ENCODE results near the gene SPPL2B.
"Not testable (repeated sequence)": the region's sequence is repeated elsewhere in the genome, so short reads cannot be mapped to it uniquely, and the experiment has no call there.

The SPPL2B gene

DNA sequence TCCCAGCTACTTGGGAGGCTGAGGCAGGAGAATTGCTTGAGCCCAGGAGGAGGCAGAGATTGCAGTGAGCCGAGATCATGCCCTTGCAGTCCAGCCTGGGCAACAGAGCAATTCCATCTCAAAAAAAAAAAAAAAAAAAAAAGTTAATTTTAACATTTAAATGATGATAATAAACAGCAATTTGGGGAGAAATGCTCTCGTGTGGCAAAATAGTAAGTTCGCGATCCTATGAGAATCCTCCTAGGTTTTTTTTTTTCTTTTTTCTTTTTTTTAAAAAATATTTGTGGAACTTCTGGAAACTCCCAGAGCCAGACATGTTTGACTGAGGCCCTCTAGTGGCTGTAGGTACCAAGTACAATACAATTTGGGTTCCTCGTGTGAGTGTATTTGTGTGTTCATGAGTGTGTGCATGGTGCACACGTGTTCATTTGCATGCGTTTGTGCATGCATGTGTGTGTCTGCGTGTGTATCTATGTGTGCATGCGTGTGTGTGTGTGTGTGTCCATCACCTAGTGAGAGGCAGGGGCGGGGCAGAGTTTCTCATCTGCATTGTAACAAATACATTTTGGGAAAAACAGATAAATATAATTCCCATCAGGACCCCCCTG, 62.7 kb downstream of the SPPL2B start:
- H3K36me3 ChIP-seq (ENCODE audit: insufficient read depth, low read length) = no peaks in the 10 kb centered on the region
- H3K4me1 ChIP-seq (ENCODE audit: insufficient read depth, low read length) = no peaks in the 10 kb centered on the region
- H3K9ac ChIP-seq (ENCODE audit: low read depth, low read length) = no peak overlapping the region
- WGBS = 6% methylated on average over 4 of the region's 10 CpGs
- no peaks in the 10 kb centered on the region for H3K9me3 ChIP-seq (ENCODE audit: insufficient read depth, low read depth, low read length)
- no peak overlapping the region for H3K4me3 ChIP-seq (ENCODE audit: low read length)
- no peaks in the 10 kb centered on the region for H3K27me3 ChIP-seq (ENCODE audit: insufficient read depth, low read length)
- no peak overlapping the region for H3K27ac ChIP-seq (ENCODE audit: low read depth, low read length)

DNA sequence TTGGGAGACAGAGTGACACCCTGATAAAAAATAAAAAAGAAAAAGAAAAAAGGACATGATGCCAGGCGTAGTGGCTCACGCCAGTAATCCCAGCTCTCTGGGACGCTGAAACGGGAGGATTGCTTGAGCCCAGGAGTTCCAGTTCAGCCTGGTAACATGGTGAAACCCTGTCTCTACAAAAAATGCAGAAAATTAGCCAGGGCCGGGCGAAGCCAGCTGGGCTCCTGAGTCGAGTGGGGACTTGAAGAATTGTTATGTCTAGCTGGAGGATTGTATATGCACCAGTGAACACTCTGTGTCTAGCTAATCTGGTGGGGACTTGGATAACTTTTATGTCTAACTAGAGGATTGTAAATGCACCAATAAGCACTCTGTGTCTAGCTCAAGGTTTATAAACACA, 63.9 kb downstream of the SPPL2B start:
- Histone ChIP-seq H3K36me3 (ENCODE audit: insufficient read depth, low read length) (no peaks in the 10 kb centered on the region), H3K9ac (ENCODE audit: low read depth, low read length) (no peak overlapping the region), H3K4me1 (ENCODE audit: insufficient read depth, low read length) (no peaks in the 10 kb centered on the region), H3K4me3 (ENCODE audit: low read length) (no peak overlapping the region), H3K27me3 (ENCODE audit: insufficient read depth, low read length) (no peaks in the 10 kb centered on the region), H3K9me3 (ENCODE audit: insufficient read depth, low read depth, low read length) (no peaks in the 10 kb centered on the region), H3K27ac (ENCODE audit: low read depth, low read length) (no peak overlapping the region)
- 77% methylated on average over 7 of the region's 7 CpGs for WGBS

DNA sequence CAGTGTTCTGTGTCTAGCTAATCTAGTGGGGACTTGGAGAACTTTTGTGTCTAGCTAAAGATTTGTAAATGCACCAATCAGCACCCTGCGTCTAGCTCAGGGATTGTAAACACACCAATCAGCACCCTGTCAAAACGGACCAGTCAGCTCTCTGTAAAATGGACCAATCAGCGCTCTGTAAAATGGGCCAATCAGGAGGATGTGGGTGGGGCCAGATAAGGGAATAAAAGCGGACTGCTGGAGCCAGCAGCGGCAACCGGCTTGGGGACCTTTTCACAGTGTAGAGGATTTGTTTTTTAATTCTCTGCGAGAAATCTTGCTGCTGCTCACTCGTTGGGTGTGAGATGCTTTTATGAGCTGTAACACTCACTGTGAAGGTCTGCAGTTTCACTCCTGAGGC, 64.4 kb downstream of the SPPL2B start:
- not testable (repeated sequence) for H3K36me3 ChIP-seq (ENCODE audit: insufficient read depth, low read length); H3K4me3 ChIP-seq (ENCODE audit: low read length); H3K4me1 ChIP-seq (ENCODE audit: insufficient read depth, low read length); H3K27me3 ChIP-seq (ENCODE audit: insufficient read depth, low read length); H3K27ac ChIP-seq (ENCODE audit: low read depth, low read length); H3K9ac ChIP-seq (ENCODE audit: low read depth, low read length); H3K9me3 ChIP-seq (ENCODE audit: insufficient read depth, low read depth, low read length)
- 81% methylated on average over 8 of the region's 8 CpGs for WGBS

DNA sequence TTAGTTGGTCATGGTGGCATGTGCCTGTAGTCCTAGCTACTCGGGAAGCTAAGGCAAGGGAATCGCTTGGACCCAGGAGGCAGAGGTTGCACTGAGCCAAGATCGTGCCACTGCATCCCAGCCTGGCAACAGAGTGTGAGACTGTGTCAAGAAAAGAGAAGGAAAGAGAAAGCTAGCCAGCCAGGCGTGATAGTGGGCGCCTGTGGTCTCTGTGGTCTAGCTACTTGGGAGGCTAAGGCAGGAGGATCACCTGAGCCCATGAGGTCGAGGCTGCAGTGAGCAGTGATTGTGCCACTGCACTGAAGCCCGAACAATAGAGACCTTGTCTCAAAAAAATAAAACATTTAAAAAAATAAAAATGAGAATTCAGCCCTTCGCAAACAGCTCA, 65.6 kb downstream of the SPPL2B start:
- Histone ChIP-seq H3K9ac (ENCODE audit: low read depth, low read length) (no peak overlapping the region), H3K4me1 (ENCODE audit: insufficient read depth, low read length) (no peaks in the 10 kb centered on the region), H3K36me3 (ENCODE audit: insufficient read depth, low read length) (no peaks in the 10 kb centered on the region), H3K4me3 (ENCODE audit: low read length) (no peak overlapping the region), H3K9me3 (ENCODE audit: insufficient read depth, low read depth, low read length) (no peaks in the 10 kb centered on the region), H3K27me3 (ENCODE audit: insufficient read depth, low read length) (no peaks in the 10 kb centered on the region), H3K27ac (ENCODE audit: low read depth, low read length) (no peak overlapping the region)
- WGBS = 93% methylated on average over 7 of the region's 8 CpGs

DNA sequence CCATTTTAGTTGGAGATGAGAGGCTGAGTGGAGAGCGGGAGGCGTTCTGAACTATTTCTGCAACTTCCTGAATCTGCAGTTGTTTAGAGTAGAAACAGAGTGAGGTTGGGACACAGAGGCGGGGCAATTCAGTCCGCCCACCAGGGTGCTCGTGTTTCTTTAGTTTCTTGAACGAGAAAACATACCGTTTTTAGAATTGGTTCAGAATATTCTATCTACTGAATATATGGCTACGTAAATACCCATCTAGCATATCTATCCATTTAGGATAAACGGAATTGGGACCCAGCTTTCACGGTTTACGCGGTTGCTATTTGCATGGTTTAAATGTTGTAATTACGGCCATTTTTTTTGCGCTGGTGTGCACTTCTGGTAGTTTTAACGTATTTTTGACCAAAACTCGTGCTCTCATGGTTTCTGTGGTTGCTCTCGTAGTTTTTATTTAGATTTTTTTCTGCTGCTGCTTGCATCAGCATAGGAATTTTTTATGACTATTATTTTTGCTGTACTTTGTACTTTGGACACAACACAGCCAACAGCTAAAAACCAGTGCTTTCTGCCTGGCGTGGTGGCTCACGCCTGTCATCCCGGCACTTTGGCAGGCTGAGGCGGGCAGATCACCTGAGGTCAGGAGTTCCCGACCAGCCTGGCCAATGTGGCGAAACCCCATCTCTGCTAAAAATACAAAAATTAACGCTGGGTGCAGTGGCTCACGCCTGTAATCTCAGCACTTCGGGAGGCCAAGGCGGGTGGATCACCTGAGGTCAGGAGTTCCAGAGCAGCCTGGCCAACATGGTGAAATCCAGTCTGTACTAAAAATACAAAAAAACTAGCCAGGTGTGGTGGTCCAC, 66.2 kb downstream of the SPPL2B start:
- Histone ChIP-seq H3K27me3 (ENCODE audit: insufficient read depth, low read length) (no peaks in the 10 kb centered on the region), H3K27ac (ENCODE audit: low read depth, low read length) (no peak overlapping the region), H3K4me1 (ENCODE audit: insufficient read depth, low read length) (no peaks in the 10 kb centered on the region), H3K9ac (ENCODE audit: low read depth, low read length) (no peak overlapping the region), H3K9me3 (ENCODE audit: insufficient read depth, low read depth, low read length) (no peaks in the 10 kb centered on the region), H3K4me3 (ENCODE audit: low read length) (no peak overlapping the region), H3K36me3 (ENCODE audit: insufficient read depth, low read length) (no peaks in the 10 kb centered on the region)
- WGBS = 91% methylated on average over 25 of the region's 27 CpGs

DNA sequence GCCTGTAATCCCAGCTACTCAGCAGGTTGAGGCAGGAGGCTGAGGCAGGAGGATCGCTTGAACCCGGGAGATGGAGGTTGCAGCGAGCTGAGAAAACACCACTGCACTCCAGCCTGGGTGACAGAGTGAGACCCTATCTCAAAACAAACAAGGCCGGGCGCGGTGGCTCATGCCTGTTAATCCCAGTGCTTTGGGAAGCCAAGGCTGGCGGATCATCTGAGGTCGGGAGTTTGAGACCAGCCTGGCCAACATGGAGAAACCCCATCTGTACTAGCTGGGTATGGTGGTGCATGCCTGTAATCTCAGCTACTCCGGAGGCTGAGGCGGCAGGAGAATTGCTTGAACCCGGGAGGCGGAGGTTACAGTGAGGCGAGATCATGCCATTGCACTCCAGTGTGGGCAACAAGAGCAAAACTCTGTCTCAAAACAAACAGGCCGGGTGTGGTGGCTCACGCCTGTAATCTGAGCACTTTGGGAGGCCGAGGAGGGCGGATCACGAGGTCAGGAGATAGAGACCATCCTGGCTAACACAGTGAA, 66.9 kb downstream of the SPPL2B start:
- not testable (repeated sequence) for H3K36me3 ChIP-seq (ENCODE audit: insufficient read depth, low read length); H3K4me3 ChIP-seq (ENCODE audit: low read length); H3K27ac ChIP-seq (ENCODE audit: low read depth, low read length); H3K9me3 ChIP-seq (ENCODE audit: insufficient read depth, low read depth, low read length); H3K4me1 ChIP-seq (ENCODE audit: insufficient read depth, low read length); H3K27me3 ChIP-seq (ENCODE audit: insufficient read depth, low read length); H3K9ac ChIP-seq (ENCODE audit: low read depth, low read length)
- 93% methylated on average over 18 of the region's 18 CpGs for WGBS

DNA sequence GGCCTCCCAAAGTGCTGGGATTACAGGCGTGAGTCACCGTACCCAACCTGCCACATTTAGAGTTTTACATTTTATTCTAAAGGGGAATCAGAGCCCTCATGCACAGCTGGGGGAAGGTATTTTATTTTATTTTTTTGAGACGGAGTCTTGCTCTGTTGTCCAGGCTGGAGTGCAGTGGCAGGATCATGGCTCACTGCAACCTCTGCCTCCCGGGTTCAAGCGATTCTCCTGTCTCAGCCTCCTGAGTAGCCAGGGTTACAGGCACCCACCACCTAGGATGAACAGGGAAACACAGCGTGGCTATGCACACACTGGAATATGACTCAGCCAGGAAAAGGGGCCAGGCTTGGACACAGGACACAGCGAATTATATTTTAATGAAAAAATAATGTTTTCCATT, 68.7 kb downstream of the SPPL2B start:
- not testable (repeated sequence) for H3K27ac ChIP-seq (ENCODE audit: low read depth, low read length); H3K9me3 ChIP-seq (ENCODE audit: insufficient read depth, low read depth, low read length); H3K9ac ChIP-seq (ENCODE audit: low read depth, low read length); H3K36me3 ChIP-seq (ENCODE audit: insufficient read depth, low read length); H3K4me3 ChIP-seq (ENCODE audit: low read length); H3K4me1 ChIP-seq (ENCODE audit: insufficient read depth, low read length); H3K27me3 ChIP-seq (ENCODE audit: insufficient read depth, low read length)
- WGBS = 95% methylated on average over 7 of the region's 7 CpGs

DNA sequence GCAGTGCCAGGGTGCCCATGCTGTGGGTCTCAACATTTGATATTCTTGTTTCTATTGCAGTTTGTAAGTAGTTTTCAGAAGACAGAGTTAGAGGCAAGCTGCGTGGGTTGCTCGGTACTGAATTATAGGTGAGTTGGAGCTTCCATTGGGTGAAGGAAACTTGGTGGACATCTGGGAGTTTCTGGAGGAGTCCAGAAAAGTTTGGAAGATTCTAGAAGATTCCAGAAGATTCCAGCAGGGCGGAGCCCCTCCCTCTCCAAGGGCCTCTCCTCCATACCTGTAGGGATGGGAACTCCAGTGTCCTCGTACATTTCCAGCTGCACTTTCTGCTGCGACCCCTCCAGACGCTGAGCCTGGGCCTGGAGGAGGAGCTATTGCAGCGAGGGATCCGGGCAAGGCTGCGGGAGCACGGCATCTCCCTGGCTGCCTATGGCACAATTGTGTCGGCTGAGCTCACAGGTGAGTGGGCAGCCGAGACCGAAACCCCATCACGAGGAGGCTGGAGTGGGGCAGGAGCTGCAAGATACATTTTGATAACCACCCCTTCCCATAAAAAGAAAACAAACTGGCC, 70.3 kb downstream of the SPPL2B start:
- 86% methylated on average over 14 of the region's 14 CpGs for WGBS
- Histone ChIP-seq H3K4me1 (ENCODE audit: insufficient read depth, low read length) (no peaks in the 10 kb centered on the region), H3K27ac (ENCODE audit: low read depth, low read length) (no peak overlapping the region), H3K4me3 (ENCODE audit: low read length) (no peak overlapping the region), H3K9ac (ENCODE audit: low read depth, low read length) (no peak overlapping the region), H3K36me3 (ENCODE audit: insufficient read depth, low read length) (no peaks in the 10 kb centered on the region), H3K27me3 (ENCODE audit: insufficient read depth, low read length) (no peaks in the 10 kb centered on the region), H3K9me3 (ENCODE audit: insufficient read depth, low read depth, low read length) (no peaks in the 10 kb centered on the region)

DNA sequence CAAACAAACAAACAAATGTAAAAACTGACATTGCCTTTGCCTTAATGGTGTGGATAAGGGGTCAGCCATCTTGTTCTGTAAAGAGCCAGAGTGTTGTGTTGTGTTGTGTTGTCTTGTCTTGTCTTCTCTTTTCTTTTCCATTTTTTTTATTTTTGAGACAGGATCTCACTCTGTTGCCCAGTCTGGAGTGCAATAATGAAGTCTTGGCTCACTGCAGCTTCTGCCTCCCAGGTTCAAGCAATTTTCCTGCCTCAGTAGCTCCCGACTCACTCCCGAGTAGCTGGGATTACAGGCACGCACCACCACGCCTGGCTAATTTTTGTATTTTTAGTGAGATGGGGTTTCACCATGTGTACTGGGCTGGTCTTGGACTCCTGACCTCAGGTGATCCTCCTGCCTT, 71.1 kb downstream of the SPPL2B start:
- no peak overlapping the region for H3K9ac ChIP-seq (ENCODE audit: low read depth, low read length)
- no peak overlapping the region for H3K27ac ChIP-seq (ENCODE audit: low read depth, low read length)
- no peaks in the 10 kb centered on the region for H3K36me3 ChIP-seq (ENCODE audit: insufficient read depth, low read length)
- H3K27me3 ChIP-seq (ENCODE audit: insufficient read depth, low read length) = no peaks in the 10 kb centered on the region
- H3K4me3 ChIP-seq (ENCODE audit: low read length) = no peak overlapping the region
- H3K9me3 ChIP-seq (ENCODE audit: insufficient read depth, low read depth, low read length) = no peaks in the 10 kb centered on the region
- 95% methylated on average over 4 of the region's 4 CpGs for WGBS
- H3K4me1 ChIP-seq (ENCODE audit: insufficient read depth, low read length) = no peaks in the 10 kb centered on the region
